HG03095 (cell line): ENCODE measurements around the gene DOK7.
"Not testable (repeated sequence)": the region's sequence is repeated elsewhere in the genome, so short reads cannot be mapped to it uniquely, and the experiment has no call there.

ENCODE experiments used
- ATAC-seq: cut with Tn5 transposase; IDR thresholded peaks from one replicate; pipeline ENCODE4 v1.9.1; 2021; ENCODE audit warnings: moderate library complexity; ENCODE audit not compliant: unreplicated experiment

The DOK7 gene

GRCh38 chr4:3531318-3531878 lies 68.3 kb downstream of the DOK7 start:
- no peak for ATAC-seq

GRCh38 chr4:3531879-3532750 lies 69.0 kb downstream of the DOK7 start, which contains the start of gene LRPAP1:
TSS of gene LRPAP1 (minus strand) at chr4:3532422. CDS start at chr4:3532412, 10 bp downstream.
- ATAC-seq = peak; percentile 82

GRCh38 chr4:3532751-3533422 lies 69.8 kb downstream of the DOK7 start:
- no peak for ATAC-seq

DNA sequence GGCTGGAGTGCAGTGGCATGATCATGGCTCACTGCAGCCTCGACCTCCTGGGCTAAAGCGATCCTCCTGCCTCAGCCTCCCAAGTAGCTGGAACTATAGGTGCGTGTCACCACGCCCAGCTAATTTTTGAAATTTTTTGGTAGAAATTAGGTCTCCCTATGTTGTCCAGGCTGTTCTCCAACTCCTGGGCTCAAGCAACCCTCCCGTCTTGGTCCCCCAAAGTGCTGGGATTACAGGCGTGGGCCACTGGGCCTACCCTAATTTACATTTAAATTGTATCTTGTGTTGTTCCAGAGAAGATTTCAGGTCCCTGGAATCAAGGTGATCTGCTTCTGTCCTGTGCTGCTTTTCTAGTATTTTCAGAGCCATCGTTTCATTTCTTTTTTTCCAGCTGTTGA lies 70.3 kb downstream of the DOK7 start:
- no peak for ATAC-seq

DNA sequence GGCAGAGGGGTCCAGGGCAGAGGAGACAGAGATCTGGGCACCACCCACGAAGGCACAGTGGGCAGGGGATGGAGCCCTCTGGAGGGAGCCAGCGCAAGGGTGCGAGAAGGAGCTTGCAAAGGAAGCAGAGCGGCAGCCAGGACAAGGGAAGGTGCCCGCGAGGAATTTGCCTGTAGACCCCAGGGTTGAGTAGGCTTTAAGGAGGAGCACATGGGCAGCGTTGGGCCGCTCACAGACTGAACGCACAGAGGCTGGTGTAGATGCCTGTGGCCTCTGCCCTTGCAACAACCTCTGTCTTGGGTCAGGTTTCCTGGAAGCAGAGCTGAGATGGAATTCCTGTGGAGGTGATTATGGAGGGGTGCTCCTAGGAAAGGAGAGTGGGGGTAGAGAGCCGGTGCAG lies 72.7 kb downstream of the DOK7 start:
- not testable (repeated sequence) for ATAC-seq

GRCh38 chr4:3538906-3539305 lies 75.8 kb downstream of the DOK7 start:
- ATAC-seq = not testable (repeated sequence)

GRCh38 chr4:3543415-3543814 lies 80.3 kb downstream of the DOK7 start:
- not testable (repeated sequence) for ATAC-seq
